Heart left ventricle (tissue), 16 donors: ENCODE results near the gene LRRFIP1. TPM values are rescaled to one million over a fixed set of nuclear protein-coding genes. Genes with fewer than 3 reads are reported as not detected.
A peak's percentile ranks its signal among the peaks of the same experiment; 100 is the strongest.

Experiments
- ATAC-seq, 4 donors: fragments of 200-7000 bp; cut with Tn5 transposase; one replicate each; pipeline ENCODE4 v1.9.1; 2020 to 2022; ENCODE audit warnings: moderate library complexity in 4 of 4, mild to moderate bottlenecking in 3 of 4, moderate number of reproducible peaks in 1 of 4
- DNase-seq, 5 donors: peaks; one replicate each; pipeline ENCODE4 v3.0.0-alpha.2; 2020
- H3K27ac ChIP-seq, 12 donors: fragments of 200-600 bp; sonication (generic) in 4 of 12; one replicate each; pipeline versions ENCODE4 v1.5.0 to v1.8.0; 2016 to 2022; ENCODE audit warnings: mild to moderate bottlenecking in 2 of 12
- H3K27me3 ChIP-seq, 9 donors: fragments of 200-600 bp; sonication (generic) in 2 of 9; one replicate each; pipeline versions ENCODE4 v1.5.1 to v1.8.0; 2016 to 2022; ENCODE audit warnings: mild to moderate bottlenecking in 3 of 9
- H3K36me3 ChIP-seq, 9 donors: fragments of 200-600 bp; sonication (generic) in 2 of 9; one replicate each; pipeline versions ENCODE4 v1.5.0 to v1.8.0; 2018 to 2022; ENCODE audit warnings: mild to moderate bottlenecking in 2 of 9
- H3K4me1 ChIP-seq, 12 donors: fragments of 200-600 bp; sonication (generic) in 4 of 12; one replicate each; pipeline versions ENCODE4 v1.5.0 to v1.8.0; 2016 to 2022; ENCODE audit warnings: mild to moderate bottlenecking in 3 of 12
- H3K4me3 ChIP-seq, 12 donors: fragments of 200-600 bp; sonication (generic) in 4 of 12; one replicate each; pipeline versions ENCODE4 v1.5.0 to v1.8.0; 2017 to 2022; ENCODE audit warnings: mild to moderate bottlenecking in 9 of 12, moderate library complexity in 4 of 12
- H3K9me3 ChIP-seq, 12 donors: fragments of 200-600 bp; sonication (generic) in 4 of 12; one replicate each; pipeline versions ENCODE4 v1.5.0 to v1.8.0; 2016 to 2022; ENCODE audit warnings: mild to moderate bottlenecking in 1 of 12
- CTCF ChIP-seq, 12 donors: fragments of 200-600 bp; sonication (generic) in 4 of 12; IDR thresholded peaks; one replicate each; pipeline versions ENCODE4 v1.5.0 to v1.8.0; 2018 to 2022; ENCODE audit warnings: antibody characterized with exemption in 12 of 12, mild to moderate bottlenecking in 5 of 12
- POLR2A ChIP-seq, 2 donors: fragments of 450-650 bp; IDR thresholded peaks; one replicate each; pipeline ENCODE4 v1.6.1; 2017; ENCODE audit warnings: antibody characterized with exemption in 2 of 2, mild to moderate bottlenecking in 2 of 2, moderate library complexity in 2 of 2
- WGBS, 4 donors: extraction: QIAGEN DNeasy Blood & Tissue Kit in 2 of 4; methylation state at CpG; one replicate each; pipeline versions ENCODE4 v1.1.5 to v1.1.7; 2013 to 2018; 5-methylcytosine and 5-hydroxymethylcytosine counted together
- intact Hi-C, 10 donors: fragments of 100-400 bp; cut with DNase I; formaldehyde crosslinking; loops; one replicate each; pipeline versions ENCODE4 v1.11.1 to v1.14.2; 2022
- polyA plus RNA-seq, 2 donors: library from polyadenylated mRNA; stranded (reverse); fragments of 200-250 nt; gene quantifications; one replicate each; pipeline ENCODE4 v1.2.3, GENCODE V29; 2013
- total RNA-seq, 9 donors: library from RNA; depleted of rRNA in 2 of 9; stranded (reverse); fragments of >200 nt in 2 of 9; fragmentation: NEBNext Ultra II Directional in 3 of 9; extraction: Animal tissue kit (Norgen Biotek cat#: 25700) in 3 of 9; gene quantifications; one replicate each; pipeline versions ENCODE4 v1.1.0 to v1.2.4, GENCODE V29; 2016 to 2023
- donor health status: ischemic (EF 13 %, LVEDD 7.1; RV severe dilation, severe dysfunction).
- donor health status: healthy with polysubstance abuse.
- donor health status: DM: no; HTN: yes; CAD: no.
- donor health status: DM: no; HTN: no; CAD: no.
- donor health status: ischemic (EF 25% LVEDD 6.9; RV normal size, moderate dysfunction).
- donor health status: ischemic (EF 25% LVEDD 5.7; RV mildly dilated, moderate dysfunction).
- donor health status: healthy.
- donor health status: DM: yes; HTN: yes; CAD: no.
- donor health status: ischemic (EF 35%, LVEDD 5.7; RV mildly dilated, moderate dysfunction).
- donor health status: nonischemic (EF 11% LVEDD 7.7; RV severe dilation, severe dysfunction).
- donor health status: DM: yes; HTN: yes; CAD: no.
- donor health status: PGD.
- donor health status: ischemic (EF 29% LVEDD 5.4; RV normal size, mild dysfunction).
- donor health status: nonischemic (EF 23%, LVEDD 6.1; RV moderate dilation, normal function).

Gene LRRFIP1
- total and polyA plus RNA-seq, 11 donors = 78.7 to 151 (median 111) TPM

- TF ChIP-seq CTCF (IDR thresholded peaks at IDR 0.05) (no peak), POLR2A (IDR thresholded peaks at IDR 0.05) (no peak)
- Histone ChIP-seq H3K4me1 (peaks cover 5 to 80% (median 65%) of the 10 kb centered on the region in 12 donors), H3K4me3 (peak overlapping the region in 2 of 12 donors; percentile 11 to 29), H3K27ac (peak overlapping the region; percentile 26 to 89 (median 69)), H3K36me3 (peaks cover 0 to 56% (median 35%) of the 10 kb centered on the region in 9 donors), H3K9me3 (no peaks in the 10 kb centered on the region), H3K27me3 (no peaks in the 10 kb centered on the region)
- ATAC-seq = peak; percentile 41 to 65 (median 58)
- WGBS, 4 donors = 59 to 70% (median 67%) methylated on average over 26 of the region's 26 CpGs
- no peak for DNase-seq
- intact Hi-C loops = no loop called here
Observed at GRCh38 chr2:237712477-237713377, 85.3 kb downstream of the LRRFIP1 start.

- DNase-seq (peak in 1 of 5 donors; percentile 58), ATAC-seq (peak; percentile 62 to 80 (median 74))
- peaks cover 5 to 75% (median 51%) of the 10 kb centered on the region in 12 donors for H3K4me1 ChIP-seq
- intact Hi-C loops = no loop called here
- WGBS, 4 donors = 15 to 30% (median 22%) methylated on average over 14 of the region's 14 CpGs
- H3K27me3 ChIP-seq = no peaks in the 10 kb centered on the region
- peak overlapping the region; percentile 30 to 89 (median 74) for H3K27ac ChIP-seq
- TF ChIP-seq CTCF (IDR thresholded peaks at IDR 0.05) (no peak), POLR2A (IDR thresholded peaks at IDR 0.05) (no peak)
- peak overlapping the region in 9 of 12 donors; percentile 2 to 38 (median 24) for H3K4me3 ChIP-seq
- H3K9me3 ChIP-seq = no peaks in the 10 kb centered on the region
- H3K36me3 ChIP-seq = peaks cover 0 to 47% (median 31%) of the 10 kb centered on the region in 9 donors
Observed at GRCh38 chr2:237714690-237715458, 87.5 kb downstream of the LRRFIP1 start.

GRCh38 chr2:237715459-237715947 lies 88.1 kb downstream of the LRRFIP1 start:
- TF ChIP-seq CTCF (IDR thresholded peaks at IDR 0.05) (no peak), POLR2A (IDR thresholded peaks at IDR 0.05) (no peak)
- H3K4me3 ChIP-seq = peak overlapping the region in 10 of 12 donors; percentile 2 to 38 (median 23)
- peaks cover 5 to 76% (median 53%) of the 10 kb centered on the region in 12 donors for H3K4me1 ChIP-seq
- intact Hi-C loops = no loop called here
- no peaks in the 10 kb centered on the region for H3K27me3 ChIP-seq
- H3K27ac ChIP-seq = peak overlapping the region in 11 of 12 donors; percentile 55 to 89 (median 74)
- no peaks in the 10 kb centered on the region for H3K9me3 ChIP-seq
- ATAC-seq (peak; percentile 24 to 66 (median 65)), DNase-seq (peak in 2 of 5 donors; percentile 53 to 62)
- WGBS, 4 donors = 6 to 15% (median 7%) methylated on average over 13 of the region's 13 CpGs
- H3K36me3 ChIP-seq = peaks cover 0 to 43% (median 25%) of the 10 kb centered on the region in 9 donors
